A549 (cell line): ENCODE measurements around the gene C1orf21.

ENCODE experiments used
- CEBPB ChIP-seq, 2 experiments: fragments of >200 bp in 1 of 2; sonication (Bioruptor Twin) in 1 of 2; formaldehyde crosslinking in 1 of 2; IDR thresholded peaks; 2 replicates each; pipeline ENCODE4 v1.6.1; 2012 to 2016
- CHD2 ChIP-seq: fragments of 150-350 bp; IDR thresholded peaks from 2 replicates; pipeline ENCODE4 v1.6.1; 2014; ENCODE audit warnings: low read length; ENCODE audit not compliant: partially characterized antibody
- CHD4 ChIP-seq: fragments of 200-600 bp; sonication (generic); IDR thresholded peaks from 2 replicates; pipeline ENCODE4 v1.6.1; 2016; ENCODE audit warnings: antibody characterized with exemption, mild to moderate bottlenecking, borderline replicate concordance
- HOXA7 ChIP-seq: fragments of 250-450 bp; sonication (Bioruptor Pico); IDR thresholded peaks from 2 replicates; pipeline ENCODE4 v1.5.0; 2020; ENCODE audit warnings: mild to moderate bottlenecking, moderate library complexity
- KDM5A ChIP-seq: fragments of 200-600 bp; sonication (generic); IDR thresholded peaks from 2 replicates; pipeline ENCODE4 v1.6.1; 2016; ENCODE audit warnings: antibody characterized with exemption, mild to moderate bottlenecking
- PHF8 ChIP-seq: fragments of 200-600 bp; sonication (generic); IDR thresholded peaks from 2 replicates; pipeline ENCODE4 v1.6.1; 2016; ENCODE audit warnings: low read depth, mild to moderate bottlenecking, antibody characterized with exemption, moderate library complexity, borderline replicate concordance
- POLR2A ChIP-seq: IDR thresholded peaks from 2 replicates; pipeline ENCODE4 v1.6.1; 2012; ENCODE audit warnings: mild to moderate bottlenecking, low read length
- RAD21 ChIP-seq, 2 experiments: fragments of >200 bp in 1 of 2; sonication (Bioruptor Twin) in 1 of 2; formaldehyde crosslinking in 1 of 2; IDR thresholded peaks in 1 of 2; conservative IDR thresholded peaks in 1 of 2; 2 replicates in 1 of 2; 3 replicates in 1 of 2; pipeline ENCODE4 v1.6.1; 2012 to 2018; ENCODE audit warnings: inconsistent platforms in 1 of 2
- TF ChIP-seq, protein P1 (sequence below): fragments of 200-600 bp; sonication (generic); IDR thresholded peaks from 2 replicates; pipeline ENCODE4 v1.6.1; 2016; ENCODE audit warnings: antibody characterized with exemption, mild to moderate bottlenecking, moderate library complexity
- TF ChIP-seq, protein P2 (sequence below): fragments of >200 bp; sonication (Bioruptor Twin); formaldehyde crosslinking; IDR thresholded peaks from 3 replicates; pipeline ENCODE4 v1.5.1; 2016
- TF ChIP-seq, protein P3 (sequence below): fragments of 250-450 bp; sonication (Bioruptor Pico); IDR thresholded peaks from 2 replicates; pipeline ENCODE4 v1.5.0; 2021; ENCODE audit warnings: mild to moderate bottlenecking, moderate library complexity, borderline replicate concordance
- TF ChIP-seq, protein P4 (sequence below): fragments of 450-650 bp; IDR thresholded peaks from 2 replicates; pipeline ENCODE4 v1.6.1; 2014; ENCODE audit warnings: antibody characterized with exemption

DNA sequence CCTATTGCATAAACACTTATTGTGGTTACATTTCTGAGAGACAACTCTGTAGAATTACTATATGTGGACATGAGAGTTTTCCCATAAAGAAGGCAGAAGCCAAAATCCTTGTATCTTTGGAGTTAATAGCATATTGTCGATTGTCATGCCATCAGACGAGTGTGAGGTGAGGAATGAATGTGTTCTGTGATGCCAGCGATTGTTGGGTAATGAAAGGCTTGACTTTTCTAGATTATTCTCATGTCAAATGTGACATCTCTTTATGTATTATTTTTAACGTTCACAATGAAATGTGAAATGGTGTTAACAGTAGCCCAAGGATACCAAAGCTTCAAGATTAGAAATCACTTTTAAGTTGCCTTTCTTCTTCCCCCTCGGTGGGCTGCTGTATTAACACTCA, 84.9 kb downstream of the C1orf21 start:
- TF ChIP-seq HOXA7 (CRISPR knock-in tag) (no peak), CHD2 (no peak), CEBPB (IDR thresholded peaks at IDR 0.05) (no peak), CHD4 (no peak), RAD21 (conservative IDR thresholded peaks at IDR 0.05 in 1 of 2, IDR thresholded peaks at IDR 0.05 in 1 of 2) (no peak), POLR2A (no peak), PHF8 (no peak), KDM5A (no peak)
- TF ChIP-seq, protein P1, sequence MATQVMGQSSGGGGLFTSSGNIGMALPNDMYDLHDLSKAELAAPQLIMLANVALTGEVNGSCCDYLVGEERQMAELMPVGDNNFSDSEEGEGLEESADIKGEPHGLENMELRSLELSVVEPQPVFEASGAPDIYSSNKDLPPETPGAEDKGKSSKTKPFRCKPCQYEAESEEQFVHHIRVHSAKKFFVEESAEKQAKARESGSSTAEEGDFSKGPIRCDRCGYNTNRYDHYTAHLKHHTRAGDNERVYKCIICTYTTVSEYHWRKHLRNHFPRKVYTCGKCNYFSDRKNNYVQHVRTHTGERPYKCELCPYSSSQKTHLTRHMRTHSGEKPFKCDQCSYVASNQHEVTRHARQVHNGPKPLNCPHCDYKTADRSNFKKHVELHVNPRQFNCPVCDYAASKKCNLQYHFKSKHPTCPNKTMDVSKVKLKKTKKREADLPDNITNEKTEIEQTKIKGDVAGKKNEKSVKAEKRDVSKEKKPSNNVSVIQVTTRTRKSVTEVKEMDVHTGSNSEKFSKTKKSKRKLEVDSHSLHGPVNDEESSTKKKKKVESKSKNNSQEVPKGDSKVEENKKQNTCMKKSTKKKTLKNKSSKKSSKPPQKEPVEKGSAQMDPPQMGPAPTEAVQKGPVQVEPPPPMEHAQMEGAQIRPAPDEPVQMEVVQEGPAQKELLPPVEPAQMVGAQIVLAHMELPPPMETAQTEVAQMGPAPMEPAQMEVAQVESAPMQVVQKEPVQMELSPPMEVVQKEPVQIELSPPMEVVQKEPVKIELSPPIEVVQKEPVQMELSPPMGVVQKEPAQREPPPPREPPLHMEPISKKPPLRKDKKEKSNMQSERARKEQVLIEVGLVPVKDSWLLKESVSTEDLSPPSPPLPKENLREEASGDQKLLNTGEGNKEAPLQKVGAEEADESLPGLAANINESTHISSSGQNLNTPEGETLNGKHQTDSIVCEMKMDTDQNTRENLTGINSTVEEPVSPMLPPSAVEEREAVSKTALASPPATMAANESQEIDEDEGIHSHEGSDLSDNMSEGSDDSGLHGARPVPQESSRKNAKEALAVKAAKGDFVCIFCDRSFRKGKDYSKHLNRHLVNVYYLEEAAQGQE, result no peak
- TF ChIP-seq, protein P2, sequence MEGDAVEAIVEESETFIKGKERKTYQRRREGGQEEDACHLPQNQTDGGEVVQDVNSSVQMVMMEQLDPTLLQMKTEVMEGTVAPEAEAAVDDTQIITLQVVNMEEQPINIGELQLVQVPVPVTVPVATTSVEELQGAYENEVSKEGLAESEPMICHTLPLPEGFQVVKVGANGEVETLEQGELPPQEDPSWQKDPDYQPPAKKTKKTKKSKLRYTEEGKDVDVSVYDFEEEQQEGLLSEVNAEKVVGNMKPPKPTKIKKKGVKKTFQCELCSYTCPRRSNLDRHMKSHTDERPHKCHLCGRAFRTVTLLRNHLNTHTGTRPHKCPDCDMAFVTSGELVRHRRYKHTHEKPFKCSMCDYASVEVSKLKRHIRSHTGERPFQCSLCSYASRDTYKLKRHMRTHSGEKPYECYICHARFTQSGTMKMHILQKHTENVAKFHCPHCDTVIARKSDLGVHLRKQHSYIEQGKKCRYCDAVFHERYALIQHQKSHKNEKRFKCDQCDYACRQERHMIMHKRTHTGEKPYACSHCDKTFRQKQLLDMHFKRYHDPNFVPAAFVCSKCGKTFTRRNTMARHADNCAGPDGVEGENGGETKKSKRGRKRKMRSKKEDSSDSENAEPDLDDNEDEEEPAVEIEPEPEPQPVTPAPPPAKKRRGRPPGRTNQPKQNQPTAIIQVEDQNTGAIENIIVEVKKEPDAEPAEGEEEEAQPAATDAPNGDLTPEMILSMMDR, result no peak
- TF ChIP-seq, protein P3, sequence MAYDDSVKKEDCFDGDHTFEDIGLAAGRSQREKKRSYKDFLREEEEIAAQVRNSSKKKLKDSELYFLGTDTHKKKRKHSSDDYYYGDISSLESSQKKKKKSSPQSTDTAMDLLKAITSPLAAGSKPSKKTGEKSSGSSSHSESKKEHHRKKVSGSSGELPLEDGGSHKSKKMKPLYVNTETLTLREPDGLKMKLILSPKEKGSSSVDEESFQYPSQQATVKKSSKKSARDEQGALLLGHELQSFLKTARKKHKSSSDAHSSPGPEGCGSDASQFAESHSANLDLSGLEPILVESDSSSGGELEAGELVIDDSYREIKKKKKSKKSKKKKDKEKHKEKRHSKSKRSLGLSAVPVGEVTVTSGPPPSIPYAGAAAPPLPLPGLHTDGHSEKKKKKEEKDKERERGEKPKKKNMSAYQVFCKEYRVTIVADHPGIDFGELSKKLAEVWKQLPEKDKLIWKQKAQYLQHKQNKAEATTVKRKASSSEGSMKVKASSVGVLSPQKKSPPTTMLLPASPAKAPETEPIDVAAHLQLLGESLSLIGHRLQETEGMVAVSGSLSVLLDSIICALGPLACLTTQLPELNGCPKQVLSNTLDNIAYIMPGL (CRISPR knock-in tag), result no peak
- TF ChIP-seq, protein P4, sequence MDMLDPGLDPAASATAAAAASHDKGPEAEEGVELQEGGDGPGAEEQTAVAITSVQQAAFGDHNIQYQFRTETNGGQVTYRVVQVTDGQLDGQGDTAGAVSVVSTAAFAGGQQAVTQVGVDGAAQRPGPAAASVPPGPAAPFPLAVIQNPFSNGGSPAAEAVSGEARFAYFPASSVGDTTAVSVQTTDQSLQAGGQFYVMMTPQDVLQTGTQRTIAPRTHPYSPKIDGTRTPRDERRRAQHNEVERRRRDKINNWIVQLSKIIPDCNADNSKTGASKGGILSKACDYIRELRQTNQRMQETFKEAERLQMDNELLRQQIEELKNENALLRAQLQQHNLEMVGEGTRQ, result no peak
